H9 (cell line): ENCODE measurements around the gene CDC14A. TPM values are rescaled to one million over a fixed set of nuclear protein-coding genes. Genes with fewer than 3 reads are reported as not detected.

Experiments used
- DNase-seq: peaks from one replicate; pipeline ENCODE4 v3.0.0-alpha.2; 2017
- H2AFZ ChIP-seq: one replicate; pipeline ENCODE4 v1.6.1; 2013; ENCODE audit warnings: mild to moderate bottlenecking, low read length, control low read depth, moderate library complexity
- H2AK5ac ChIP-seq: 2 replicates; pipeline ENCODE4 v1.6.1; 2013; ENCODE audit warnings: low read length, control low read depth, mixed read lengths; ENCODE audit not compliant: insufficient read length
- H2BK120ac ChIP-seq: one replicate; pipeline ENCODE4 v1.6.1; 2013; ENCODE audit warnings: low read depth, mild to moderate bottlenecking, low read length, control low read depth, inconsistent platforms; ENCODE audit not compliant: poor library complexity, severe bottlenecking
- H2BK12ac ChIP-seq: 2 replicates; pipeline ENCODE4 v1.6.1; 2013; ENCODE audit warnings: low read length, control low read depth, mixed read lengths, low read depth; ENCODE audit not compliant: insufficient read length
- H2BK15ac ChIP-seq: 2 replicates; pipeline ENCODE4 v1.6.1; 2013; ENCODE audit warnings: low read depth, low read length, control low read depth
- H2BK20ac ChIP-seq: one replicate; pipeline ENCODE4 v1.6.1; 2013; ENCODE audit warnings: low read depth, mild to moderate bottlenecking, low read length, control low read depth, inconsistent platforms; ENCODE audit not compliant: poor library complexity, severe bottlenecking
- H2BK5ac ChIP-seq: 2 replicates; pipeline ENCODE4 v1.6.1; 2013; ENCODE audit warnings: low read length, control low read depth, mixed read lengths; ENCODE audit not compliant: insufficient read length
- H3K14ac ChIP-seq: 2 replicates; pipeline ENCODE4 v1.6.1; 2013; ENCODE audit warnings: low read length, control low read depth; ENCODE audit not compliant: insufficient read depth
- H3K18ac ChIP-seq: 2 replicates; pipeline ENCODE4 v1.6.1; 2013; ENCODE audit warnings: low read depth, mild to moderate bottlenecking, mixed read lengths, low read length, control low read depth; ENCODE audit not compliant: insufficient read length
- H3K23ac ChIP-seq: 2 replicates; pipeline ENCODE4 v1.6.1; 2013; ENCODE audit warnings: low read length, control low read depth, mixed read lengths, low read depth; ENCODE audit not compliant: insufficient read length
- H3K23me2 ChIP-seq: 2 replicates; pipeline ENCODE4 v1.6.1; 2013; ENCODE audit warnings: low read depth, mild to moderate bottlenecking, mixed read lengths, low read length, control low read depth; ENCODE audit not compliant: insufficient read length, poor library complexity, severe bottlenecking
- H3K27ac ChIP-seq: 2 replicates; pipeline ENCODE4 v1.5.1; 2013; ENCODE audit warnings: low read length, control low read depth, mixed read lengths, low read depth; ENCODE audit not compliant: insufficient read length
- H3K27me3 ChIP-seq: 2 replicates; pipeline ENCODE4 v1.6.1; 2013; ENCODE audit warnings: low read length, control low read depth, inconsistent platforms; ENCODE audit not compliant: insufficient read depth
- H3K4ac ChIP-seq: 2 replicates; pipeline ENCODE4 v1.6.1; 2013; ENCODE audit warnings: low read depth, mild to moderate bottlenecking, control low read depth, inconsistent platforms, low read length, moderate library complexity
- H3K4me1 ChIP-seq: 2 replicates; pipeline ENCODE4 v1.6.1; 2013; ENCODE audit warnings: low read length, control low read depth, inconsistent platforms; ENCODE audit not compliant: insufficient read depth
- H3K4me2 ChIP-seq: 2 replicates; pipeline ENCODE4 v1.6.1; 2013; ENCODE audit warnings: low read length, control low read depth, mixed read lengths; ENCODE audit not compliant: insufficient read length, insufficient read depth
- H3K56ac ChIP-seq: 2 replicates; pipeline ENCODE4 v1.6.1; 2013; ENCODE audit warnings: low read depth, mild to moderate bottlenecking, mixed read lengths, low read length, control low read depth; ENCODE audit not compliant: insufficient read length
- H3K79me1 ChIP-seq: 2 replicates; pipeline ENCODE4 v1.6.1; 2013; ENCODE audit warnings: low read depth, mild to moderate bottlenecking, moderate library complexity, low read length, control low read depth, inconsistent platforms; ENCODE audit not compliant: insufficient read depth, poor library complexity, severe bottlenecking
- H3K79me2 ChIP-seq: 2 replicates; pipeline ENCODE4 v1.6.1; 2013; ENCODE audit warnings: low read length, control low read depth, inconsistent platforms; ENCODE audit not compliant: insufficient read depth
- H3K9ac ChIP-seq: 2 replicates; pipeline ENCODE4 v1.6.1; 2013; ENCODE audit warnings: low read length, control low read depth, mixed read lengths; ENCODE audit not compliant: insufficient read length; ENCODE audit errors: extremely low read depth
- H3K9me3 ChIP-seq: one replicate; pipeline ENCODE4 v1.6.1; 2013; ENCODE audit warnings: low read depth, low read length, inconsistent platforms; ENCODE audit not compliant: control insufficient read depth
- H3T11ph ChIP-seq: one replicate; pipeline ENCODE4 v1.6.1; 2013; ENCODE audit warnings: mild to moderate bottlenecking, low read length, control low read depth, inconsistent platforms
- H4K20me1 ChIP-seq: one replicate; pipeline ENCODE4 v1.6.1; 2013; ENCODE audit not compliant: control insufficient read depth, insufficient read length, insufficient read depth
- H4K5ac ChIP-seq: 2 replicates; pipeline ENCODE4 v1.6.1; 2013; ENCODE audit warnings: low read depth, mild to moderate bottlenecking, mixed read lengths, low read length, control low read depth; ENCODE audit not compliant: insufficient read length
- H4K8ac ChIP-seq: replicated peaks from 2 replicates; pipeline ENCODE4 v1.6.1; 2013; ENCODE audit warnings: low read length, control low read depth, mixed read lengths, low read depth; ENCODE audit not compliant: insufficient read length
- H4K91ac ChIP-seq: 2 replicates; pipeline ENCODE4 v1.6.1; 2013; ENCODE audit warnings: low read depth, mild to moderate bottlenecking, moderate library complexity, mixed read lengths, low read length, control low read depth; ENCODE audit not compliant: insufficient read length
- H3K27ac Mint-ChIP-seq, 3 experiments: 2 replicates in 2 of 3; 3 replicates in 1 of 3; pipeline ENCODE4 v1.8.0; 2020 to 2021; ENCODE audit warnings: mixed read lengths in 3 of 3, mild to moderate bottlenecking in 1 of 3, moderate library complexity in 1 of 3
- H3K27me3 Mint-ChIP-seq: 2 replicates; pipeline ENCODE4 v1.8.0; 2021; ENCODE audit warnings: low read depth, mild to moderate bottlenecking, moderate library complexity, mixed read lengths
- H3K36me3 Mint-ChIP-seq, 3 experiments: 2 replicates in 2 of 3; 3 replicates in 1 of 3; pipeline ENCODE4 v1.8.0; 2020 to 2021; ENCODE audit warnings: low read depth in 3 of 3, mixed read lengths in 3 of 3; ENCODE audit not compliant: insufficient read depth in 1 of 3
- H3K4me1 Mint-ChIP-seq, 2 experiments: 2 replicates each; pipeline ENCODE4 v1.8.0; 2020; ENCODE audit warnings: mixed read lengths in 2 of 2
- H3K4me3 Mint-ChIP-seq, 2 experiments: 2 replicates in 1 of 2; 3 replicates in 1 of 2; pipeline ENCODE4 v1.8.0; 2020 to 2021; ENCODE audit warnings: mild to moderate bottlenecking in 2 of 2, mixed read lengths in 2 of 2, moderate library complexity in 1 of 2
- H3K9me3 Mint-ChIP-seq, 2 experiments: 2 replicates in 1 of 2; 3 replicates in 1 of 2; pipeline ENCODE4 v1.8.0; 2020; ENCODE audit warnings: mild to moderate bottlenecking in 2 of 2, mixed read lengths in 2 of 2, moderate library complexity in 1 of 2
- WGBS: extraction: QIAGEN DNeasy Blood & Tissue Kit; methylation state at CpG from one replicate; pipeline ENCODE4 v1.1.7; 2013; ENCODE audit warnings: missing lambda C conversion rate, low lambda C conversion rate, mixed read lengths; ENCODE audit not compliant: insufficient read length; ENCODE audit errors: extremely low coverage; 5-methylcytosine and 5-hydroxymethylcytosine counted together
- total RNA-seq: library from RNA; stranded (reverse); gene quantifications from 2 replicates; pipeline ENCODE4 v1.2.1, GENCODE V29; 2021
- TF ChIP-seq, protein P1 (sequence below): fragments of 200-600 bp; sonication (generic); conservative IDR thresholded peaks from 3 replicates; pipeline ENCODE4 v1.8.0; 2021; ENCODE audit warnings: antibody characterized with exemption, mild to moderate bottlenecking

The CDC14A gene
- total RNA-seq, 1 experiment from 2014 or later = 8.9 TPM

DNA sequence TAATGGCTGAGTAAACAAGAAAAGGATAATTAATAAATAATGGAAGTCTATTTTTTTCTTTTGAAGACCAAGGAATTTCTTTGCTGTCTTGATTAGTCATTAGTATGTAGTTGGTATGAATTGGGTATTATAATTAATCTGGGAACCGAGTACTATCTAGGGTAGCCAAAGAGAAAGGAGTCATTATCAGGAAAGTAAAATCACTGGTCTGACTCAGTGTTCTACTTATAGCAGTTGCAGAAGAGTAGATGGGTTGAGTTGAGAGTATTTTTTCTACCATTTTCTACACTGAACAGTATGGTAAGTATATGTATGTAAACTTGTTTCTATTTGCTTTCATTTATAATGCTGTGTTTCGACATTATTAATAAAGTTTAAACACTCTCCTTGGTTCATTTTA, 26.6 kb downstream of the CDC14A start:
- no peak overlapping the region for H4K91ac ChIP-seq
- no peak overlapping the region for H2AFZ ChIP-seq
- no peak for DNase-seq
- peaks cover 2% of the 10 kb centered on the region; the same call in 1 of the 2 replicates for H3K79me2 ChIP-seq
- TF ChIP-seq, protein P1, sequence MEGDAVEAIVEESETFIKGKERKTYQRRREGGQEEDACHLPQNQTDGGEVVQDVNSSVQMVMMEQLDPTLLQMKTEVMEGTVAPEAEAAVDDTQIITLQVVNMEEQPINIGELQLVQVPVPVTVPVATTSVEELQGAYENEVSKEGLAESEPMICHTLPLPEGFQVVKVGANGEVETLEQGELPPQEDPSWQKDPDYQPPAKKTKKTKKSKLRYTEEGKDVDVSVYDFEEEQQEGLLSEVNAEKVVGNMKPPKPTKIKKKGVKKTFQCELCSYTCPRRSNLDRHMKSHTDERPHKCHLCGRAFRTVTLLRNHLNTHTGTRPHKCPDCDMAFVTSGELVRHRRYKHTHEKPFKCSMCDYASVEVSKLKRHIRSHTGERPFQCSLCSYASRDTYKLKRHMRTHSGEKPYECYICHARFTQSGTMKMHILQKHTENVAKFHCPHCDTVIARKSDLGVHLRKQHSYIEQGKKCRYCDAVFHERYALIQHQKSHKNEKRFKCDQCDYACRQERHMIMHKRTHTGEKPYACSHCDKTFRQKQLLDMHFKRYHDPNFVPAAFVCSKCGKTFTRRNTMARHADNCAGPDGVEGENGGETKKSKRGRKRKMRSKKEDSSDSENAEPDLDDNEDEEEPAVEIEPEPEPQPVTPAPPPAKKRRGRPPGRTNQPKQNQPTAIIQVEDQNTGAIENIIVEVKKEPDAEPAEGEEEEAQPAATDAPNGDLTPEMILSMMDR = no peak
- H3K56ac ChIP-seq = no peak overlapping the region
- H4K20me1 ChIP-seq = no peaks in the 10 kb centered on the region
- no peak overlapping the region for H2BK120ac ChIP-seq
- no peak overlapping the region for H2BK15ac ChIP-seq
- H3K27me3 ChIP-seq = no peaks in the 10 kb centered on the region
- no peak overlapping the region for H3K18ac ChIP-seq
- H2BK12ac ChIP-seq = no peak overlapping the region
- H3K14ac ChIP-seq = no peak overlapping the region
- no peak overlapping the region for H2BK5ac ChIP-seq
- H3T11ph ChIP-seq = no peak overlapping the region
- peaks cover 4 to 6% (median 5%) of the 10 kb centered on the region in 3 experiments; a peak in 4 of 7 replicates for H3K36me3 Mint-ChIP-seq
- no peaks in the 10 kb centered on the region for H3K9me3 ChIP-seq
- H3K27ac ChIP-seq = no peak overlapping the region
- H3K27ac Mint-ChIP-seq = no peak overlapping the region
- H2AK5ac ChIP-seq = no peak overlapping the region
- peaks cover 11% of the 10 kb centered on the region in 2 experiments for H3K4me1 Mint-ChIP-seq
- no peak overlapping the region for H3K4ac ChIP-seq
- H2BK20ac ChIP-seq = no peak overlapping the region
- no peak overlapping the region for H3K9ac ChIP-seq
- H3K79me1 ChIP-seq = peaks cover 4% of the 10 kb centered on the region
- H3K4me1 ChIP-seq = no peaks in the 10 kb centered on the region; the same call in 1 of the 2 replicates
- WGBS = no CpG with 5 or more reads among the region's 2 CpGs
- H3K23ac ChIP-seq = no peak overlapping the region
- no peak overlapping the region for H4K8ac ChIP-seq
- no peak overlapping the region for H3K4me3 Mint-ChIP-seq
- no peaks in the 10 kb centered on the region for H3K9me3 Mint-ChIP-seq
- H3K4me2 ChIP-seq = no peak overlapping the region
- H3K23me2 ChIP-seq = no peaks in the 10 kb centered on the region
- H4K5ac ChIP-seq = no peak overlapping the region
- no peaks in the 10 kb centered on the region for H3K27me3 Mint-ChIP-seq
